H1 (cell line): ENCODE measurements around the gene CDKN3. TPM values are rescaled to one million over a fixed set of nuclear protein-coding genes. Genes with fewer than 3 reads are reported as not detected.

Source experiments
- TBP ChIP-seq: IDR thresholded peaks from 2 replicates; pipeline ENCODE4 v1.6.1; 2011; ENCODE audit warnings: low read depth, low read length, improper control_type of control experiment
- polyA plus RNA-seq, 7 experiments: library from polyadenylated mRNA; depleted of rRNA in 3 of 7; stranded (reverse) in 5 of 7; unstranded in 2 of 7; fragments of >200 nt in 5 of 7; fragments of 200-250 nt in 2 of 7; gene quantifications; 1 replicate in 5 of 7; 2 replicates in 1 of 7; 4 replicates in 1 of 7; pipeline versions ENCODE4 v1.2.1 to v1.2.3, GENCODE V29; 2011 to 2013; ENCODE audit warnings: missing spikeins in 2 of 7, mixed read lengths in 2 of 7
- total RNA-seq: library from RNA; stranded (reverse); fragmentation: NEBNext Ultra II Directional; extraction: Animal tissue kit (Norgen Biotek cat#: 25700); gene quantifications from 2 replicates; pipeline ENCODE4 v1.2.1, GENCODE V29; 2021

Gene CDKN3
- total and polyA plus RNA-seq, 2 of the 8 experiments (the other 6 are each of a cell fraction or from before 2014, with no cell fraction given): 43.5 to 48.3 TPM

GRCh38 chr14:54396493-54397335, at the start of gene CDKN3 (continued):
- TF ChIP-seq TBP: peak; percentile 69
